Right lobe of liver (tissue), 4 donors: ENCODE results near the gene HOXC4.
"Not testable (repeated sequence)": the region's sequence is repeated elsewhere in the genome, so short reads cannot be mapped to it uniquely, and the experiment has no call there.

Experiments
- CTCF ChIP-seq, 4 donors: fragments of 200-600 bp in 3 of 4; fragments of 450-650 bp in 1 of 4; IDR thresholded peaks; one replicate each; pipeline versions ENCODE4 v1.5.1 to v1.8.0; 2016 to 2022; ENCODE audit warnings: antibody characterized with exemption in 4 of 4, mild to moderate bottlenecking in 2 of 4
- POLR2A ChIP-seq: fragments of 450-650 bp; IDR thresholded peaks from one replicate; pipeline ENCODE4 v1.6.1; 2017; ENCODE audit warnings: antibody characterized with exemption, mild to moderate bottlenecking
- donor health status: DM: no; HTN: no; CAD: no.
- donor health status: DM: no; HTN: no; CAD: no.
- donor health status: DM: no; HTN: yes; CAD: no.

- not testable (repeated sequence) for TF ChIP-seq CTCF (IDR thresholded peaks at IDR 0.05); POLR2A
These were observed 50.2 kb downstream of the HOXC4 start for GRCh38 chr12:54103827-54104226.
